NCI-H226 (cell line): ENCODE data around the gene STX3.
"Not testable (repeated sequence)": the region's sequence is repeated elsewhere in the genome, so short reads cannot be mapped to it uniquely, and the experiment has no call there.

Experiments used
- DNase-seq: peaks from one replicate; pipeline ENCODE4 v3.0.0-alpha.2; 2015

STX3 gene

DNA sequence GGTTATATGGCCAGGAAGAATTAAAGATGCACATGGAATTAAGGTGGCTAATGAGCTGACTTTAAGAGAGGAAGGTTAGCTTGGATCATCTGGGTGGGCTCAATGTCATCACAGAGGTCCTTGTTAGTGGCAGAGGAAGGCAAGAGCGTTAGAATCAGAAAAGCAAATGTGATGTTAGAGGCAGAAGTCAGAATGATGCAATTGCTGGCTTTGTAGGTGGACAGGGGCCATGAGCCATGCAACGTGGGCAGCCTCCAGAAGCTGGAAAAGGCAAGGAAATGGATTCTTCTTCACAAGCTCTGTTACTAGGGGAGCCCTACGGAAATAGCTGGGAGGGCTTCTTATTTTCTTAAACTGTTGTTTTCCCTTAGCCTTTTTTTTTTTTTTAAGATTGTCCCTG, 92.5 kb downstream of the STX3 start:
- DNase-seq: no peak

DNA sequence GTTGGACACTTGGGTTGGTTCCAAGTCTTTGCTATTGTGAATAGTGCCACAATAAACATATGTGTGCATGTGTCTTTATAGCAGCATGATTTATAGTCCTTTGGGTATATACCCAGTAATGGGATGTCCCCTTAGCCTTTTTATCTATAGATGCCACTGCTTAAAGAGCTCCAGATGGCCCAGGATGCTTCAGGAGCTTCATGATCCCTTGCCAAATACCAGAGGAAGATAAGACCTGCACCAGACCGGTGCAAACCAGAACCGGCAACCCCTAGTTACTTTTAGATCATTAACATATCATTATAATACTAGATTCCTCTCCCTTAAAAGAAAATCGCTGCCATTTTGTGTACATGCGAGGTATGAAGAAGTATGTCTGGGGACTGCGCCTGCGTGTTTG, 93.3 kb downstream of the STX3 start:
- not testable (repeated sequence) for DNase-seq

DNA sequence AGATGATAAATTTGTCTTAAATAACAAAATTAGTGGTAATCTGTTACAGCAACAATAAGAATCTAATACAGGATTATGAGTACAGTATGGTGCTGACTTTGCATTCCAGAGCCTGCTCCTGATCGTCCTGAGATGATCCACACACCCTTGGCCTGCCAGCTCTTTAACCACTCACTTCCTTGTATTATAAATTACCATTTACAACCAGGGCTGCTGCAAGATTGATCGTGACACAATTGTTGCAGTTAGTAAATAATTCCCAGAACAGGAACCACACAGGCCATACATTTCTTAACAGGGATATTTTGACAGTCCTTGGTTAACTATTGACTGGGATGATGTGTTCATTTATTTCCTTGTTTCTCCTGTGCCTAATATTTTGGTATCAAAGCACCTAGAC, 94.0 kb downstream of the STX3 start:
- DNase-seq: no peak

DNA sequence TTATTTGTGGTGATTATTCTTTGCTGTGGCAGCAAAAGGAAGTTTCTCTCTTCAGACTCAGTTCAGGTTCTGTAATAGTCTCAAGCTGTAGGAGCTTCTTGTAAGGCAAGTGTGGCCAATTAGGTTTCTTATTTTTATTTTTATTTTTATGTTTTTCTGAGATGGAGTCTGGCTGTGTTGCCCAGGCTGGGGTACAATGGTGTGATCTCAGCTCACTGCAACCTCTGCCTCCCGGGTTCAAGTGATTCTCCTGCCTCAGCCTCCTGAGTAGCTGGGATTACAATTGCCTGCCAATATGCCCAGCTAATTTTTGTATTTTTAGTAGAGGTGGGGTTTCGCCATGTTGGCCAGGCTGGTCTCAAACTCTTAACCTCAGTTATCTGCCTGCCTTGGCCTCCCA, 94.4 kb downstream of the STX3 start:
- not testable (repeated sequence) for DNase-seq

DNA sequence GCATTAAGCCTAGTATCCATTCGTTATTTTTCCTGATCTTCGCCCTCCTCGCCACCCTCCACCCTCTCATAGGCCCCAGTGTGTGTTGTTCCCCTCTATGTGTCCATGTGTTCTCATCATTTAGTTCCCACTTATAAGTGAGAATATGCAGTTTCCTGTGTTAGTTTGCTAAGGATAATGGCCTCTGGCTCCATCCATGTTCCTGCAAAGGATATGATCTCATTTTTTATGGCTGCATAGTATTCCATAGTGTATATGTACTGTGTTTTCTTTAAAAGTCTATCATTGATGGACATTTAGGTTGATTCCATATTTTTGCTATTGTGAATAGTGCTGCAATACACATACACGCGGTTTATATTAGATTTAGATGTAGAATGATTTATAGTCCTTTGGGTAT, 96.2 kb downstream of the STX3 start:
- not testable (repeated sequence) for DNase-seq

DNA sequence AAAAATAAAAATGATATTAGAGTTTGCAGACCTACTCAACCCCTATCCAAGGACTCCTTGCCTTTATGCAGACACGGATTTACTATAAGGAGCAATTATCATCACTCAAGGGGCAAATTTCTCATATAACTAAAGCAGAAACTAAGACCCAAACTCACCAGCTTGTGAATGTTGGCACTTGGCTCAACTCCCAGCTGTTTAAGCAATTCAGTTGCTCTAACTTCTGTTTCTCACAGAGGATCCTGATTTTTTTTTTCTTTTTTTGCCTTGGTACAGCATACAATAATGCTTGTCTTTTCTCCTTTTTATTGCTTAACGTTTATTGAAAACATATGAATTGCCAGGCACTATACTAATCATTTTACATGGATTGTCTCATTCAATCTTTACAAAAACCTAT, 99.7 kb downstream of the STX3 start:
- no peak for DNase-seq
